GM12801 (cell line): ENCODE data around the gene TMPRSS3.

ENCODE experiments used
- CTCF ChIP-seq: IDR thresholded peaks from one replicate; pipeline ENCODE4 v1.5.1; 2011; ENCODE audit warnings: control low read depth; ENCODE audit not compliant: insufficient read length; ENCODE audit errors: extremely low read depth

Gene TMPRSS3

GRCh38 chr21:42347601-42348327 lies 48.1 kb downstream of the TMPRSS3 start:
- TF ChIP-seq CTCF = no peak

GRCh38 chr21:42346866-42347600 lies 48.8 kb downstream of the TMPRSS3 start:
- no peak for TF ChIP-seq CTCF

- no peak for TF ChIP-seq CTCF
These were observed 49.4 kb downstream of the TMPRSS3 start for GRCh38 chr21:42346441-42346840.

- TF ChIP-seq CTCF = no peak
These were observed 51.2 kb downstream of the TMPRSS3 start for GRCh38 chr21:42344631-42345030.

GRCh38 chr21:42343963-42344510 lies 51.8 kb downstream of the TMPRSS3 start:
- no peak for TF ChIP-seq CTCF

GRCh38 chr21:42343556-42343955 lies 52.3 kb downstream of the TMPRSS3 start:
- no peak for TF ChIP-seq CTCF

GRCh38 chr21:42343101-42343500 lies 52.8 kb downstream of the TMPRSS3 start:
- TF ChIP-seq CTCF = no peak
